Measurements from ENCODE around the gene ARFGEF2. TPM values are rescaled to one million over a fixed set of nuclear protein-coding genes. Genes with fewer than 3 reads are reported as not detected.
"Not testable (repeated sequence)": the region's sequence is repeated elsewhere in the genome, so short reads cannot be mapped to it uniquely, and the experiment has no call there.

Gene ARFGEF2
- total RNA-seq, 1 donor, result 18.9 TPM

DNA sequence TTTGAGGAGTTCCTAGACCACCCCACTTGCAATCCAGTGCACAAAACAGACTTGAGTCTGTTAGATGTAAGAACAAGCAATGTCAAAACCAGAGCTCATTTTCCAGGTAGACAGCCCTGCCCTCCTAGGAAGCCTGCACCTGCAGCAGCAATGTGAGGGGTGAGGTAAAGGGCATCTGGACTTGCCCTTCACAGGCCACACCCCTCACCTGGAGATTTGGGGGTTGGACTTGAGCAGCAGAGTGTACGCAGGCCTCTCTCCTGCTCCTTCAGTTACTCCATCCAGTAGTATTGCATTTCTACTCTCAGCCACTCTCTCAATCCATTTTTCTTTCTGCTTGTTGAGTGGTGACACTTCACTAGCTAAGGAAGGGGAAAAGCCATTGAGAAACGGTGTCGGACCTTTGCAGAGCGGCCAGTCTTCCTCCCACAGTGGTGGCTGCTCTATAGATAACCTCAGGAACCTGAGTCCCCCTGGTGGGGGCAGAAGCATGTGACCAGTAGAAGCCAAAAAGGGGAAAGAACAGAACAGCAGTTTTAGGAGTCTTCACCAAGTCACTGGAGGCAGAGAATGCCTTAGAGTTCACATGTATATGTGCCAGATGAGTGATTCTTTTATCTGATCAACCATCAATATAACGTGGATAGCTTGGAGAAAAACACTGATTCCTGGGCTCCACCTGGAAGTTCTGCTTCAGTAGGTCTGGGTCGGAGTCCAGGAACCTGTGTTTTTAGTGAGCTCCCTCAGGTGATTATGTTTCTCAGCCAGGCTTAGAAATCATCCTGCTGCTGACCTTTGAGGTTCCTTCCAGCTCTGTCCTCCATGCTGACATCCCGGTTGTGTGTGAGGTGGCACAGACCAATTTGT is 28.0 kb downstream of the ARFGEF2 start:
- peak in 2 of 3 donors; percentile 27 to 46 for DNase-seq (ENCODE audit: low read depth in 2 of 3, low spot score in 2 of 3)

- no peak for DNase-seq (ENCODE audit: low read depth in 2 of 3, low spot score in 2 of 3)
Observed at GRCh38 chr20:48951041-48951440, 29.5 kb downstream of the ARFGEF2 start.

- no peak for DNase-seq (ENCODE audit: low read depth in 2 of 3, low spot score in 2 of 3)
Observed at GRCh38 chr20:48951646-48952045, 30.1 kb downstream of the ARFGEF2 start.

GRCh38 chr20:48952656-48953055 is 31.1 kb downstream of the ARFGEF2 start:
- DNase-seq (ENCODE audit: low read depth in 2 of 3, low spot score in 2 of 3), result no peak

DNA sequence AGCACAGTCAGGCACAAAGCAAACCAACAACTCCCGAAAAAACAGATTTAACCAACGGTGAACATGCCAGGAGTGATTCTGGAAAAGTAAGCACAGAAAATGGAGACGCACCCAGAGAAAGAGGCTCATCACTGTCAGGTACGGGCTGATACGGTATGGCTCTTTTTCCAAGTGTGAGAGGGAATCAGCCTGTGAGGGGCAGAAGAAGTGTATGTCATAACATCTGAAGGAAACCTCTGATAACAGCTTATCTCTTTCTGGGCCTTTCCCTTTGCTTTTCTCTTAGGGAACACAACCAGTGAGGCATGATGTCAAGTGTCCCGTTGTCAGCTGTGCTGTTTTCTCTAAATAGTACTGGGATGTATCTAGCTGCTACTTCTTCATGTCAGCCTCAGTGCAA is 32.1 kb downstream of the ARFGEF2 start:
- no peak for DNase-seq (ENCODE audit: low read depth in 2 of 3, low spot score in 2 of 3)

DNA sequence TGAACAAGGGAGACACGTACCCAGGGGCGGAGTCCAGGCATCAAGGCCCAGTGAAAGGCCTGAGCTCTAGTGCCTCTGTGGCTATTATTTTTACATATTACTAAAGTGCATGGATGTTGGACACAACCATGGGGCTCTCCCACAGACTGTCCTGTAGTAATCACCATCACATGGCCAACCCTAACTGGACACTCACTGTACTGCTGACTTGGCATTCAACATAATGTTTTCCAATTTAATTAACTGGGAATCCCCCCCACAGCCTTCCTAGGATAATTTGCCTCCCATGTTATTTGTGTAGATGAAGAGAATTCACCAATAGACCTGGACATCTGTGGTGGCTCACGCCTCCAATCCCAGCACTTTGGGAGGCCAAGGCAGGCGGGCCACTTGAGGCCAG is 34.5 kb downstream of the ARFGEF2 start:
- no peak for DNase-seq (ENCODE audit: low read depth in 2 of 3, low spot score in 2 of 3)

GRCh38 chr20:48957053-48957481 is 35.6 kb downstream of the ARFGEF2 start:
- DNase-seq (ENCODE audit: low read depth in 2 of 3, low spot score in 2 of 3), result no peak

- DNase-seq (ENCODE audit: low read depth in 2 of 3, low spot score in 2 of 3), result no peak
Observed at GRCh38 chr20:48957533-48957932, 36.0 kb downstream of the ARFGEF2 start.

- DNase-seq (ENCODE audit: low read depth in 2 of 3, low spot score in 2 of 3), result no peak
Observed at GRCh38 chr20:48958743-48959142, 37.2 kb downstream of the ARFGEF2 start.

GRCh38 chr20:48959899-48960550 is 38.5 kb downstream of the ARFGEF2 start:
- no peak for DNase-seq (ENCODE audit: low read depth in 2 of 3, low spot score in 2 of 3)

GRCh38 chr20:48962421-48962820 is 40.9 kb downstream of the ARFGEF2 start:
- no peak for DNase-seq (ENCODE audit: low read depth in 2 of 3, low spot score in 2 of 3)

DNA sequence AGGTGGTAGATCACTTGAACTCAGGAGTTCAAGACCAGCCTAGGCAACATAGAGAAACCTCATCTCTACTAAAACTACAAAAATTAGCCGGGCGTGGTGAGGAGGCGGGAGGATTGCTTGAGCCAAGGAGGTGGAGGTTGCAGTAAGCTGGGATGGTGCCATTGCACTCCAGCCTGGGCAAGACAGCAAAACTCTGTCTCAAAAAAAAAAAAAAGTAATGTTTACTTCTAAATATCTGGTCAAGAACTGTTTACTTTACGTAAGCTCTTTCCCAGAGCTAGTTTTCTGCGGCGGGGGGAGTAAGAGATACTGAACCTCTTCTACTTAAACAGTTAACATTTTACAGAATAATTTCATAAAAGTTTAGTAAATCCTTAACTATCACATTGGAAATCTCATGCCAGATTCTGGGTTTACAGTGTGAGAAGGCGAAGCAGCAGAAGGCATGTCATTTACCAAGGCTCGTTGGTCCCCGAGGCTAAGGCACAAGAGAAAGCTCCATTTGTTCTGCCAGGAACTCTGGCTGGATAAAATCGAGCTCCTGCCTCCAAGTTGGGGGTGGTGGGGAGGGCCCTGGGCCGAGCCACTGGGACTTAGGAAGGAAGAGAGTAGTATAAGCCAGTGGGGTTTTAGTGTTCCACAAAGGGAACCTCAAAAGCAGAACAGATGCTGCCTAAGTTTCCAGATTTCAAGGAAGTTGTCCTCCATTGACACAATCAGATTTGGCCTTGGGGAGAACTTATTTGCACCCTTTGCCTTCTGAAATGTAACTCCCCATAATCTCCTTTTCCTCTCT is 41.7 kb downstream of the ARFGEF2 start:
- DNase-seq (ENCODE audit: low read depth in 2 of 3, low spot score in 2 of 3), result no peak

- DNase-seq (ENCODE audit: low read depth in 2 of 3, low spot score in 2 of 3), result no peak
Observed at GRCh38 chr20:48965189-48965910, 43.8 kb downstream of the ARFGEF2 start.

GRCh38 chr20:48970681-48971365 is 49.3 kb downstream of the ARFGEF2 start:
- no peak for DNase-seq (ENCODE audit: low read depth in 2 of 3, low spot score in 2 of 3)

- no peak for DNase-seq (ENCODE audit: low read depth in 2 of 3, low spot score in 2 of 3)
Observed at GRCh38 chr20:48971956-48972355, 50.4 kb downstream of the ARFGEF2 start.

DNA sequence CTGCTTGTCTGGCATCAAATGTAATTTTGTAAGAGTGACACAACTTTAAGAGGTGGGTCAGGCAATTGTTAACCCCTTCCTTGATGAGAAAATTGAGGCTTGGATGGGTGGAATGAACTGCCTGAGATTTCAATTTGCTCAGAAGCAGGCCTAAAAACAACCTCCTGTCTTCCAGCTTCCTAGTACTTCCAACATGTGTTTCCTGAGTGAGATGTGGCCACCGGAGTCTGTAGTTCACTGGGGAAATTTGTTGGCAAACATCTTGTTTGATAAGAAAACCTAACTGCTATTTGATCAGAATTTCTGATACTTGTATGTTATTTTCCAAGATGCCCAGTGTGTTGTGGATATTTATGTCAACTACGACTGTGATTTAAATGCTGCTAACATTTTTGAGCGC is 51.3 kb downstream of the ARFGEF2 start:
- no peak for DNase-seq (ENCODE audit: low read depth in 2 of 3, low spot score in 2 of 3)

DNA sequence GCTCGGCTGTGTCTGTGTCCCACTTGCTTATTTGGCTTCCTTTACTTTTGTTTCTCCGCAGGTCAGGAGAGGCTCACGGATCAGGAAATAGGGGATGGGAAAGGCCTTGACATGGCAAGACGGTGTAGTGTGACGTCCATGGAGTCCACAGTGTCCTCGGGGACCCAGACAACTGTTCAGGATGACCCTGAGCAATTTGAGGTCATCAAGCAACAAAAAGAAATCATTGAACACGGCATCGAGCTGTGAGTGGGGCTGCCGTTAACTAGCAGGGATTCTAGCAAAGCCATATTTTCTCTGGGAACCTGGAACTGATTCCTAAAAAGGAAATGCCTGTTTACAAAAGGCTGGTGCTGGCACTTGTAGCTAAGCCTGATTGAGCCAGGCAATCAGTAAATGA is 54.4 kb downstream of the ARFGEF2 start:
- DNase-seq (ENCODE audit: low read depth in 2 of 3, low spot score in 2 of 3), result no peak

- not testable (repeated sequence) for DNase-seq (ENCODE audit: low read depth in 2 of 3, low spot score in 2 of 3)
Observed at GRCh38 chr20:48979980-48980379, 58.5 kb downstream of the ARFGEF2 start.

GRCh38 chr20:48983423-48984400 is 62.2 kb downstream of the ARFGEF2 start:
- DNase-seq (ENCODE audit: low read depth in 2 of 3, low spot score in 2 of 3), result peak in 2 of 3 donors; percentile 27 to 32

All from hematopoietic multipotent progenitor cell (in vitro differentiated cells).